ENCODE results near the gene NEURL4.
"Not testable (repeated sequence)": the region's sequence is repeated elsewhere in the genome, so short reads cannot be mapped to it uniquely, and the experiment has no call there.

The NEURL4 gene

GRCh38 chr17:7340179-7340578, 11.0 kb upstream of the NEURL4 start:
- TF ChIP-seq CTCF (conservative IDR thresholded peaks at IDR 0.05; ENCODE audit: low read depth): no peak
- no peak overlapping the region for H3K27ac ChIP-seq
- ChIA-PET CTCF (no interaction called here), POLR2A (ENCODE audit: low non-redundant PET) (interaction anchor here (0.7 kb wide), 1 partner anchor 9 kb away, joined by 3 read pairs; no protein-coding TSS in a partner anchor)
- DNase-seq (ENCODE audit: low spot score): no peak

- POLR2A ChIA-PET (ENCODE audit: low non-redundant PET): not testable (repeated sequence)
Measured at GRCh38 chr17:7337600-7337999, 8.5 kb upstream of the NEURL4 start.

GRCh38 chr17:7336240-7337175, 7.4 kb upstream of the NEURL4 start, which contains the start of gene ACAP1:
Gene ACAP1, plus strand, starts transcription at chr17:7336529. Its CDS starts 206 bp downstream, at chr17:7336735.
- DNase-seq (ENCODE audit: low spot score): no peak
- ChIA-PET POLR2A (ENCODE audit: low non-redundant PET) (interaction anchor here (0.6 kb wide), 2 partner anchors 70 to 858 kb away, joined by 3 read pairs; no protein-coding TSS in a partner anchor), CTCF (interaction anchor here (0.7 to 1.0 kb wide), 2 partner anchors 18 to 116 kb away, joined by 4 to 5 read pairs; partner anchors contain the start of gene TMEM95)
- no peak for TF ChIP-seq CTCF (conservative IDR thresholded peaks at IDR 0.05; ENCODE audit: low read depth)
- H3K27ac ChIP-seq: no peak within 1 kb of the TSS

More at GRCh38 chr17:7337600-7337999, 8.5 kb upstream of the NEURL4 start:
- CTCF ChIA-PET: interaction anchor here (1.0 kb wide), 1 partner anchor 17 kb away, joined by 5 read pairs; the partner anchor contains the start of gene TMEM95
- not testable (repeated sequence) for DNase-seq (ENCODE audit: low spot score); H3K27ac ChIP-seq

GRCh38 chr17:7335765-7336164, 6.6 kb upstream of the NEURL4 start:
- CTCF ChIA-PET: interaction anchor here (0.6 kb wide), 1 partner anchor 99 kb away, joined by 3 read pairs; the partner anchor contains the start of gene TMEM102
- POLR2A ChIA-PET (ENCODE audit: low non-redundant PET); H3K27ac ChIP-seq; DNase-seq (ENCODE audit: low spot score): not testable (repeated sequence)

- H3K27ac ChIP-seq: no peak overlapping the region
- ChIA-PET CTCF (interaction anchor here (0.6 to 0.8 kb wide), 3 partner anchors 69 to 100 kb away, joined by 3 to 5 read pairs (median 3); partner anchors contain the start of genes TMEM102 and TMEM256), POLR2A (ENCODE audit: low non-redundant PET) (no interaction called here)
- TF ChIP-seq CTCF (conservative IDR thresholded peaks at IDR 0.05; ENCODE audit: low read depth): no peak
- DNase-seq (ENCODE audit: low spot score): no peak
Measured at GRCh38 chr17:7334938-7335538, 5.9 kb upstream of the NEURL4 start.

GRCh38 chr17:7332600-7333069, 3.5 kb upstream of the NEURL4 start:
- H3K27ac ChIP-seq; POLR2A ChIA-PET (ENCODE audit: low non-redundant PET); DNase-seq (ENCODE audit: low spot score): not testable (repeated sequence)
- CTCF ChIA-PET: interaction anchor here (0.6 kb wide), 1 partner anchor 170 kb away, joined by 3 read pairs; no protein-coding TSS in a partner anchor

GRCh38 chr17:7332111-7332510, 3.0 kb upstream of the NEURL4 start:
- POLR2A ChIA-PET (ENCODE audit: low non-redundant PET): no interaction called here
- TF ChIP-seq CTCF (conservative IDR thresholded peaks at IDR 0.05; ENCODE audit: low read depth): no peak
- no peak overlapping the region for H3K27ac ChIP-seq
- DNase-seq (ENCODE audit: low spot score): no peak
- CTCF ChIA-PET: interaction anchor here (0.6 kb wide), 1 partner anchor 170 kb away, joined by 3 read pairs; no protein-coding TSS in a partner anchor
